Fibroblast of lung (primary cell): Measurements from ENCODE around the gene C11orf71.
A peak's percentile ranks its signal among the peaks of the same experiment; 100 is the strongest.

ENCODE experiments used
- CTCF ChIP-seq, 2 donors: IDR thresholded peaks in 1 of 2; conservative IDR thresholded peaks in 1 of 2; 1 replicate in 1 of 2; 2 replicates in 1 of 2; pipeline ENCODE4 v1.5.1; 2011 to 2012; ENCODE audit warnings: low read length in 2 of 2, control low read depth in 1 of 2, inconsistent platforms in 1 of 2, low read depth in 1 of 2, mild to moderate bottlenecking in 1 of 2
- EZH2 ChIP-seq: IDR thresholded peaks from 2 replicates; pipeline ENCODE4 v1.5.1; 2012; ENCODE audit warnings: low read length, control low read depth, mild to moderate bottlenecking; ENCODE audit errors: missing control alignments

DNA sequence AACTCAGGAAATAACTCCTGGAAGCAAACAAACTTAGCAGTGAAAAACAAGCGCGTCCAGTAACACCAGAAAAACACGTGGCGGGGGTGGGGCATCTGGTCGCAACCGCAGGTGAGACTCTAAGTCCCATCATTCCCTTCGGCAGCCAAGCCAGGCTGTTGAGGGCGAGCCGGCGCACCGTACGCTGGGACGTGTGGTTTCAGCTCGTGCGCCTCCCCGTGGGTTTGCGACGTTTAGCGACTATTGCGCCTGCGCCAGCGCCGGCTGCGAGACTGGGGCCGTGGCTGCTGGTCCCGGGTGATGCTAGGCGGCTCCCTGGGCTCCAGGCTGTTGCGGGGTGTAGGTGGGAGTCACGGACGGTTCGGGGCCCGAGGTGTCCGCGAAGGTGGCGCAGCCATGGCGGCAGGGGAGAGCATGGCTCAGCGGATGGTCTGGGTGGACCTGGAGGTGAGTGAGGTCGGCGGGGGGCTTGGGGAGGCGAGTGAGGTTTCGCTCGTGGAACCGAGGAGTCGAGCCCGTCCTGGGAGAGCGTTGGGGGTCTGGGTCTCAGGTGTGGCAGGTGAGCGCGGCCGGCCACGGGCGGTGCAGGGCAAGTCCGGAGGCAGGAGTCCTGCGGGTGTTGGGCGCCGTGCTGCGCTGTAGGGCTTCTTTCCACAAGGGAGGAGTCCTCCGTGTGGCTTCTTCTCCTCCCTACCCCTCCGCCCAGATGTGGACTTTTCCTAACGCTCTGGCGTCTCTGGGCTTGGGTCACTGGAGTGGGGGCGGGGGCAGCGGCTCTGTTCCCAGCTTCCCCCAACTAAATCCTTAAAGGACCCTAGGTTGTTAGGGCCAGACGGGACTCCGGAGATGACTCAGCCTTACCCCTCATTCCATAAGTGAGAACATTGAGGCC is 39.2 kb upstream of the C11orf71 start, which contains the start of gene REXO2:
- TF ChIP-seq CTCF (conservative IDR thresholded peaks at IDR 0.05 in 1 of 2, IDR thresholded peaks at IDR 0.05 in 1 of 2; ENCODE audit: low read depth in 1 of 2, low read length in 2 of 2) (peak; percentile 31 to 32), EZH2 (no peak)
